ENCODE measurements around the gene CYP1A2.

The CYP1A2 gene

DNA sequence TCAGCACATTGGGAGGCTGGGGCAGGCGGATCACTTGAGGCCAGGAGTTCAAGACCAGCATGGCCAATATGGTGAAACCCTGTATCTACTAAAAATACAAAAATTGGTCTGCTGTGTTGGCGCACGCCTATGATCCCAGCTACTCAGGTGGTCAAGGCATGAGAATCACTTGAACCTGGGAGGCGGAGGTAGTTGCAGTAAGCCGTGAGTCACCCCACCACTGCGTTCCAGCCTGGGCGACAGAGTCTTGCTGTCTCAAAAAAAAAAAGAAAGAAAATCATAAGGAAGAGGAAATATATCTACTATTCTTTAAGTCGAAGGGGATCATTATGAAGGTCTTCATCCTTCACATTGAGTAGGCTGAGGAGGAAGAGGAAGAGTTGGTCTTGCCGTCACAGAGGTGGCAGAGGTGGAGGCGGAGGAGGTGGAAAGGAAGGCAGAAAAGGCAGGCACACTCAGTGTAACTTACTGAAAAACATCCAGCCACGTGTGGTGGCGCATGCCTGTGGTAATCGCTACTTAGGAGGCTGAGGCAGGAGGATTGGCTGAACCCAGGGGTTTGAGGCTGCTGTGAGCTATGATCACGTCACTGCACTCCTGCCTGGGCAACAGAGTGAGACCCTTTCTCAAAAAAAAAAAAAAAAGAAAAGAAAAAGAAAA is 47.5 kb downstream of the CYP1A2 start:
- Histone ChIP-seq H3K4me2 (ENCODE audit: low read depth, low read length) (no peak overlapping the region), H3K9ac (ENCODE audit: low read length) (no peak overlapping the region), H4K20me1 (ENCODE audit: insufficient read depth, low read length) (peaks cover 39% of the 10 kb centered on the region)

DNA sequence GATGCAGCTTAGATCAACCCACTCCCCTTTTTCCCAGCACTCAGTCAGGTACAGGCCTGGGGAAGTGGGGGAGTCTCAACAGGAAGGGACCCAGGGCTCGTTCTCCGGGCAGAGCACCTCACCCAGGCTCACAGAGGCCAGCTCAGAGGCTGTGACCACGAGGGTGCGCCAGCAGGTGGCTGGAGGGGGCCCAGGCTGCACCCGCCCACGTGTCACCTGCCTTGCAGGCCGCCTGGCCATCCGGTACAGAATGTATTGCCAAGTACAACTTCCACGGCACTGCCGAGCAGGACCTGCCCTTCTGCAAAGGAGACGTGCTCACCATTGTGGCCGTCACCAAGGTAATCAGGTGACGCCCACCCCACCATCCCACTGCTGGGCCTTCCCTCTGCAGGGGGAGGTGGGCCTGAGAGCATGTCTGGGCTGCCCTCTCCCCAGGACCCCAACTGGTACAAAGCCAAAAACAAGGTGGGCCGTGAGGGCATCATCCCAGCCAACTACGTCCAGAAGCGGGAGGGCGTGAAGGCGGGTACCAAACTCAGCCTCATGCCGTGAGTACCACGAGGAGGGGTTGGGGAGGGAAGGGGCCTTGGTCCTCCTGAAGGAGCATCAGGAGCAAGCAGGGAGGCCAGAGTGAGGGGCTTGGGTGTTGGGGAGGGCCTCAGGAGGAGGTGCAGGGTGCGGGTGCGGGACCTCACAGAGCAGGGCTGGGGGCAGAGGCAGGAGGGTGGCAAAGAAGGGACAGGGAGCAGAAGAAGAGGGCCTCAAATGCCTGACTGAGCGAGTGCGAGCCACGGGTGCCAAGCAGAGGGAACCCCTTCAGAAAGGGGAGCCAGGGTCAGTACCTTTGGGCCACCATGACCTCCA is 50.0 kb downstream of the CYP1A2 start:
- H3K79me2 ChIP-seq (ENCODE audit: low read length): peaks cover 79% of the 10 kb centered on the region
- no peaks in the 10 kb centered on the region for H3K9me2 ChIP-seq (replicated peaks; ENCODE audit: insufficient read depth, low read length)
- TF ChIP-seq, protein P1, sequence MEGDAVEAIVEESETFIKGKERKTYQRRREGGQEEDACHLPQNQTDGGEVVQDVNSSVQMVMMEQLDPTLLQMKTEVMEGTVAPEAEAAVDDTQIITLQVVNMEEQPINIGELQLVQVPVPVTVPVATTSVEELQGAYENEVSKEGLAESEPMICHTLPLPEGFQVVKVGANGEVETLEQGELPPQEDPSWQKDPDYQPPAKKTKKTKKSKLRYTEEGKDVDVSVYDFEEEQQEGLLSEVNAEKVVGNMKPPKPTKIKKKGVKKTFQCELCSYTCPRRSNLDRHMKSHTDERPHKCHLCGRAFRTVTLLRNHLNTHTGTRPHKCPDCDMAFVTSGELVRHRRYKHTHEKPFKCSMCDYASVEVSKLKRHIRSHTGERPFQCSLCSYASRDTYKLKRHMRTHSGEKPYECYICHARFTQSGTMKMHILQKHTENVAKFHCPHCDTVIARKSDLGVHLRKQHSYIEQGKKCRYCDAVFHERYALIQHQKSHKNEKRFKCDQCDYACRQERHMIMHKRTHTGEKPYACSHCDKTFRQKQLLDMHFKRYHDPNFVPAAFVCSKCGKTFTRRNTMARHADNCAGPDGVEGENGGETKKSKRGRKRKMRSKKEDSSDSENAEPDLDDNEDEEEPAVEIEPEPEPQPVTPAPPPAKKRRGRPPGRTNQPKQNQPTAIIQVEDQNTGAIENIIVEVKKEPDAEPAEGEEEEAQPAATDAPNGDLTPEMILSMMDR (IDR thresholded peaks at IDR 0.05; ENCODE audit: low read length): no peak
- TF ChIP-seq EZH2phosphoT487 (IDR thresholded peaks at IDR 0.05; ENCODE audit: low read length) (no peak), EZH2 (optimal IDR thresholded peaks at IDR 0.05; ENCODE audit: low read depth, low read length) (no peak)
- peak overlapping the region; percentile 82; the same call in 1 of the 2 replicates for H3K27ac ChIP-seq (ENCODE audit: low read length)
- H3K9me3 ChIP-seq (replicated peaks; ENCODE audit: insufficient read depth, low read length): no peaks in the 10 kb centered on the region
- no peak for DNase-seq
- peaks cover 21% of the 10 kb centered on the region for H3K36me3 ChIP-seq (replicated peaks; ENCODE audit: insufficient read depth, low read length)
- no peak overlapping the region for H2AFZ ChIP-seq (ENCODE audit: low read length)
- no peak overlapping the region for H3K4me3 ChIP-seq (ENCODE audit: low read length)
- no peak overlapping the region for H3K9ac ChIP-seq (ENCODE audit: low read length)
- no peaks in the 10 kb centered on the region for H3K27me3 ChIP-seq (replicated peaks; ENCODE audit: insufficient read depth, low read length)
- peaks cover 28% of the 10 kb centered on the region; the same call in 1 of the 2 replicates for H4K20me1 ChIP-seq (ENCODE audit: insufficient read depth, low read length)
- no peak overlapping the region for H3K4me2 ChIP-seq (ENCODE audit: low read depth, low read length)
- H3F3A ChIP-seq (ENCODE audit: insufficient read depth, low read length): peaks cover 47% of the 10 kb centered on the region
- peaks cover 30% of the 10 kb centered on the region for H3K4me1 ChIP-seq (ENCODE audit: low read length)

More for the DNA sequence above, 47.5 kb downstream of the CYP1A2 start:
- Histone ChIP-seq H3K36me3 (replicated peaks; ENCODE audit: insufficient read depth, low read length) (peaks cover 8% of the 10 kb centered on the region), H3K79me2 (ENCODE audit: low read length) (peaks cover 92% of the 10 kb centered on the region), H3F3A (ENCODE audit: insufficient read depth, low read length) (peaks cover 47% of the 10 kb centered on the region), H3K27me3 (replicated peaks; ENCODE audit: insufficient read depth, low read length) (no peaks in the 10 kb centered on the region), H3K4me3 (ENCODE audit: low read length) (no peak overlapping the region), H2AFZ (ENCODE audit: low read length) (no peak overlapping the region), H3K27ac (ENCODE audit: low read length) (no peak overlapping the region), H3K4me1 (ENCODE audit: low read length) (peaks cover 55% of the 10 kb centered on the region), H3K9me2 (replicated peaks; ENCODE audit: insufficient read depth, low read length) (no peaks in the 10 kb centered on the region), H3K9me3 (replicated peaks; ENCODE audit: insufficient read depth, low read length) (no peaks in the 10 kb centered on the region)
- no peak for DNase-seq
- TF ChIP-seq, protein P1 (IDR thresholded peaks at IDR 0.05; ENCODE audit: low read length): no peak
- TF ChIP-seq EZH2 (optimal IDR thresholded peaks at IDR 0.05; ENCODE audit: low read depth, low read length) (no peak), EZH2phosphoT487 (IDR thresholded peaks at IDR 0.05; ENCODE audit: low read length) (no peak)

DNA sequence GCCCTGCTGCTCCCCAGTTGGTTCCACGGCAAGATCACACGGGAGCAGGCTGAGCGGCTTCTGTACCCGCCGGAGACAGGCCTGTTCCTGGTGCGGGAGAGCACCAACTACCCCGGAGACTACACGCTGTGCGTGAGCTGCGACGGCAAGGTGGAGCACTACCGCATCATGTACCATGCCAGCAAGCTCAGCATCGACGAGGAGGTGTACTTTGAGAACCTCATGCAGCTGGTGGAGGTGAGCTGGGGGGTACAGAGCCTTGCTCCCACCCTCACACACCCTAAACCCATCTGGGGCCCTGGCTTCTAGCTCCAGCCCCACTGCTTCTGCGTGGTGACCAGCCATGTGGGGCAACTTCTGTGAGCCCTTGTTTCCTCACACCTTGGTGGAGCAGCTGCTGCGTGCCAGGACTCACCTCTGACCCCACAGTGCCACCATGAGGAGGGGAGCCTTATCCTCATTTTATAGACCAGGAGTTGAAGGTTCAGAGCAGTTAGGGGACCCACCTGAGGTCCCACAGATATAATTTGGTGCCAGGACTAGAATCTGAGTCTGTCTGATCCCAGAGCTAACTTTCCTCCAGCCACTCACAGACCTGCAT is 50.7 kb downstream of the CYP1A2 start:
- Histone ChIP-seq H3K9me2 (replicated peaks; ENCODE audit: insufficient read depth, low read length) (no peaks in the 10 kb centered on the region), H3K27ac (ENCODE audit: low read length) (peak overlapping the region; percentile 82), H2AFZ (ENCODE audit: low read length) (no peak overlapping the region), H4K20me1 (ENCODE audit: insufficient read depth, low read length) (peaks cover 28% of the 10 kb centered on the region; the same call in 1 of the 2 replicates), H3F3A (ENCODE audit: insufficient read depth, low read length) (peaks cover 47% of the 10 kb centered on the region), H3K4me2 (ENCODE audit: low read depth, low read length) (peak overlapping the region; percentile 45; the same call in 1 of the 2 replicates), H3K4me3 (ENCODE audit: low read length) (no peak overlapping the region), H3K36me3 (replicated peaks; ENCODE audit: insufficient read depth, low read length) (peaks cover 21% of the 10 kb centered on the region), H3K9me3 (replicated peaks; ENCODE audit: insufficient read depth, low read length) (no peaks in the 10 kb centered on the region), H3K79me2 (ENCODE audit: low read length) (peaks cover 72% of the 10 kb centered on the region), H3K4me1 (ENCODE audit: low read length) (peaks cover 30% of the 10 kb centered on the region), H3K9ac (ENCODE audit: low read length) (peak overlapping the region; percentile 10; the same call in 1 of the 2 replicates), H3K27me3 (replicated peaks; ENCODE audit: insufficient read depth, low read length) (no peaks in the 10 kb centered on the region)
- peak; percentile 47 for DNase-seq
- TF ChIP-seq, protein P1 (IDR thresholded peaks at IDR 0.05; ENCODE audit: low read length): peak; percentile 30
- no peak for TF ChIP-seq EZH2phosphoT487 (IDR thresholded peaks at IDR 0.05; ENCODE audit: low read length)
